Cardiac fibroblast (primary cell): ENCODE results near the gene FOXA3.

Experiments used
- DNase-seq, 2 donors: peaks; one replicate each; pipeline versions ENCODE4 v3.0.0 to v3.0.0-alpha.2; 2010; ENCODE audit warnings: low read depth in 2 of 2
- H3K4me3 ChIP-seq, 2 donors: replicated peaks in 1 of 2; 1 replicate in 1 of 2; 2 replicates in 1 of 2; pipeline ENCODE4 v1.5.1; 2011; ENCODE audit warnings: low read depth in 2 of 2, low read length in 2 of 2, mild to moderate bottlenecking in 2 of 2, moderate library complexity in 1 of 2
- CTCF ChIP-seq: IDR thresholded peaks from one replicate; pipeline ENCODE4 v1.5.1; 2011; ENCODE audit warnings: low read depth, mild to moderate bottlenecking, low read length, inconsistent platforms

FOXA3 gene

GRCh38 chr19:45872095-45872919 lies 8.2 kb downstream of the FOXA3 start:
- no peak for TF ChIP-seq CTCF
- H3K4me3 ChIP-seq: no peak overlapping the region
- no peak for DNase-seq

- no peak for DNase-seq
- no peak overlapping the region for H3K4me3 ChIP-seq
- TF ChIP-seq CTCF: no peak
These were observed 9.2 kb downstream of the FOXA3 start for GRCh38 chr19:45873219-45873772.

GRCh38 chr19:45874620-45874966 lies 10.5 kb downstream of the FOXA3 start:
- TF ChIP-seq CTCF: no peak
- H3K4me3 ChIP-seq: no peak overlapping the region
- no peak for DNase-seq

- TF ChIP-seq CTCF: no peak
- DNase-seq: no peak
- H3K4me3 ChIP-seq: no peak overlapping the region
These were observed 12.0 kb downstream of the FOXA3 start for GRCh38 chr19:45876161-45876410.

- H3K4me3 ChIP-seq: peak overlapping the region in 1 of 2 donors; percentile 19
- DNase-seq: peak; percentile 33 to 78
- TF ChIP-seq CTCF: no peak
These were observed 12.5 kb downstream of the FOXA3 start for GRCh38 chr19:45876411-45877197.

GRCh38 chr19:45878043-45878794 lies 14.1 kb downstream of the FOXA3 start:
- no peak for TF ChIP-seq CTCF
- no peak overlapping the region for H3K4me3 ChIP-seq
- no peak for DNase-seq
